GM23338 (cell line): ENCODE results near the gene OR2H1. TPM values are rescaled to one million over a fixed set of nuclear protein-coding genes. Genes with fewer than 3 reads are reported as not detected.

Experiments
- ATAC-seq: fragments of 200-7000 bp; cut with Tn5 transposase; 3 replicates; pipeline ENCODE4 v1.9.1; 2020
- DNase-seq: peaks from one replicate; pipeline ENCODE4 v3.0.0-alpha.2; 2015; ENCODE audit warnings: low spot score
- H2AFZ ChIP-seq: fragments of 200-600 bp; sonication (generic); 2 replicates; pipeline ENCODE4 v1.8.0; 2016; ENCODE audit warnings: antibody characterized with exemption, mild to moderate bottlenecking, moderate library complexity
- H3F3A ChIP-seq: fragments of 200-600 bp; sonication (generic); replicated peaks from 2 replicates; pipeline ENCODE4 v1.8.0; 2017; ENCODE audit warnings: antibody characterized with exemption, mixed run types, low read depth
- H3K27ac ChIP-seq: fragments of 200-600 bp; sonication (generic); 2 replicates; pipeline ENCODE4 v1.6.1; 2016; ENCODE audit warnings: low read depth
- H3K27me3 ChIP-seq: fragments of 200-600 bp; sonication (generic); 2 replicates; pipeline ENCODE4 v1.8.0; 2016; ENCODE audit warnings: mild to moderate bottlenecking, mixed run types, moderate library complexity; ENCODE audit not compliant: insufficient read depth
- H3K36me3 ChIP-seq: fragments of 200-600 bp; sonication (generic); 2 replicates; pipeline ENCODE4 v1.8.0; 2016; ENCODE audit warnings: mild to moderate bottlenecking; ENCODE audit not compliant: insufficient read depth
- H3K4me1 ChIP-seq: fragments of 200-600 bp; sonication (generic); 2 replicates; pipeline ENCODE4 v1.8.0; 2016; ENCODE audit warnings: mild to moderate bottlenecking, moderate library complexity; ENCODE audit not compliant: insufficient read depth
- H3K4me2 ChIP-seq: fragments of 200-600 bp; sonication (generic); 2 replicates; pipeline ENCODE4 v1.7.1; 2017; ENCODE audit warnings: mixed run types
- H3K4me3 ChIP-seq: fragments of 200-600 bp; sonication (generic); 2 replicates; pipeline ENCODE4 v1.6.1; 2016; ENCODE audit warnings: mixed run types
- H3K79me2 ChIP-seq: fragments of 200-600 bp; sonication (generic); replicated peaks from 2 replicates; pipeline ENCODE4 v1.8.0; 2017; ENCODE audit warnings: mild to moderate bottlenecking; ENCODE audit not compliant: insufficient read depth
- H3K9me2 ChIP-seq: fragments of 200-600 bp; sonication (generic); 2 replicates; pipeline ENCODE4 v1.8.0; 2017; ENCODE audit not compliant: insufficient read depth
- H4K20me1 ChIP-seq: fragments of 200-600 bp; sonication (generic); replicated peaks from 2 replicates; pipeline ENCODE4 v1.8.0; 2017; ENCODE audit warnings: mild to moderate bottlenecking; ENCODE audit not compliant: insufficient read depth
- H3K27ac Mint-ChIP-seq: 2 replicates; pipeline ENCODE4 v1.8.0; 2020; ENCODE audit warnings: inconsistent platforms, mild to moderate bottlenecking, moderate library complexity, mixed read lengths
- H3K27me3 Mint-ChIP-seq: 3 replicates; pipeline ENCODE4 v1.8.0; 2022; ENCODE audit warnings: low read depth, mild to moderate bottlenecking, moderate library complexity, mixed read lengths, inconsistent platforms; ENCODE audit not compliant: insufficient read depth, poor library complexity
- H3K36me3 Mint-ChIP-seq: 3 replicates; pipeline ENCODE4 v1.8.0; 2021; ENCODE audit warnings: low read depth, mild to moderate bottlenecking, inconsistent platforms, moderate library complexity, mixed read lengths
- H3K4me1 Mint-ChIP-seq: 3 replicates; pipeline ENCODE4 v1.8.0; 2020; ENCODE audit warnings: mild to moderate bottlenecking, inconsistent platforms, mixed read lengths
- H3K4me3 Mint-ChIP-seq: 3 replicates; pipeline ENCODE4 v1.8.0; 2021; ENCODE audit warnings: moderate library complexity, mild to moderate bottlenecking, inconsistent platforms, mixed read lengths
- H3K9me3 Mint-ChIP-seq: 3 replicates; pipeline ENCODE4 v1.8.0; 2020; ENCODE audit warnings: moderate library complexity, mild to moderate bottlenecking, inconsistent platforms, mixed read lengths
- CREB1 ChIP-seq: fragments of 250-450 bp; sonication (Bioruptor Pico); IDR thresholded peaks from 2 replicates; pipeline ENCODE4 v1.5.0; 2020; ENCODE audit warnings: low read depth, mild to moderate bottlenecking, moderate library complexity
- CTCF ChIP-seq, 2 experiments: fragments of 200-600 bp in 1 of 2; sonication (generic) in 1 of 2; conservative IDR thresholded peaks; 2 replicates each; pipeline versions ENCODE4 v1.5.1 to v1.6.1; 2016 to 2017; ENCODE audit warnings: antibody characterized with exemption in 2 of 2, low read depth in 2 of 2, mild to moderate bottlenecking in 2 of 2, moderate library complexity in 1 of 2
- ETS1 ChIP-seq: IDR thresholded peaks from 2 replicates; pipeline ENCODE4 v1.6.1; 2016; ENCODE audit warnings: antibody characterized with exemption
- EZH2 ChIP-seq: fragments of 200-600 bp; sonication (generic); IDR thresholded peaks from one replicate; pipeline ENCODE4 v1.8.0; 2017; ENCODE audit warnings: antibody characterized with exemption, mild to moderate bottlenecking, low read depth; ENCODE audit not compliant: unreplicated experiment
- EZH2phosphoT487 ChIP-seq: fragments of 200-600 bp; sonication (generic); IDR thresholded peaks from one replicate; pipeline ENCODE4 v1.8.1; 2018; ENCODE audit warnings: antibody characterized with exemption; ENCODE audit not compliant: unreplicated experiment
- JUNB ChIP-seq: IDR thresholded peaks from one replicate; pipeline ENCODE4 v1.6.1; 2016; ENCODE audit warnings: antibody characterized with exemption; ENCODE audit not compliant: unreplicated experiment
- POLR2AphosphoS5 ChIP-seq: IDR thresholded peaks from 2 replicates; pipeline ENCODE4 v1.6.1; 2016; ENCODE audit warnings: antibody characterized with exemption, low read depth
- REST ChIP-seq: IDR thresholded peaks from one replicate; pipeline ENCODE4 v1.6.1; 2018; ENCODE audit warnings: antibody characterized with exemption; ENCODE audit not compliant: unreplicated experiment
- STAT1 ChIP-seq: IDR thresholded peaks from one replicate; pipeline ENCODE4 v1.6.1; 2016; ENCODE audit warnings: antibody characterized with exemption; ENCODE audit not compliant: unreplicated experiment
- ZNF331 ChIP-seq: fragments of 250-450 bp; sonication (Bioruptor Pico); IDR thresholded peaks from 2 replicates; pipeline ENCODE4 v1.5.0; 2020; ENCODE audit warnings: low read depth, mild to moderate bottlenecking, moderate library complexity
- polyA plus RNA-seq: library from polyadenylated mRNA; unstranded; fragments of >200 nt; fragmentation: Nextera tagmentation; extraction: Ambion mirVana; gene quantifications from 2 replicates; pipeline ENCODE4 v1.2.1, GENCODE V29; 2016
- total RNA-seq: library from RNA; depleted of rRNA; stranded (reverse); fragments of >200 nt; shearing (Covaris generic); gene quantifications from 2 replicates; pipeline ENCODE4 v1.2.3, GENCODE V29; 2014

The OR2H1 gene
- total and polyA plus RNA-seq, 2 experiments from 2014 or later, result not detected

GRCh38 chr6:29505808-29506207, 48.9 kb downstream of the OR2H1 start (continued):
- TF ChIP-seq POLR2AphosphoS5 (no peak), STAT1 (no peak), JUNB (no peak), CREB1 (CRISPR knock-in tag) (no peak), ZNF331 (CRISPR knock-in tag) (no peak), EZH2phosphoT487 (no peak), REST (no peak), CTCF (conservative IDR thresholded peaks at IDR 0.05; ENCODE audit: low read depth in 2 of 2) (no peak), EZH2 (no peak), ETS1 (no peak)

GRCh38 chr6:29506446-29507067, 49.6 kb downstream of the OR2H1 start:
- Histone ChIP-seq H3F3A (no peaks in the 10 kb centered on the region), H3K27me3 (no peaks in the 10 kb centered on the region), H3K4me2 (no peak overlapping the region), H3K79me2 (no peaks in the 10 kb centered on the region), H4K20me1 (no peaks in the 10 kb centered on the region; the same call in 1 of the 2 replicates), H2AFZ (no peak overlapping the region), H3K9me2 (peaks cover 10% of the 10 kb centered on the region; the same call in 1 of the 2 replicates), H3K27ac (no peak overlapping the region), H3K36me3 (no peaks in the 10 kb centered on the region), H3K4me1 (no peaks in the 10 kb centered on the region), H3K4me3 (no peak overlapping the region)
- Mint-ChIP-seq H3K4me1 (peaks cover 4% of the 10 kb centered on the region), H3K27ac (no peak overlapping the region), H3K4me3 (no peak overlapping the region), H3K9me3 (no peaks in the 10 kb centered on the region; the same call in 2 of the 3 replicates), H3K36me3 (no peaks in the 10 kb centered on the region; the same call in 2 of the 3 replicates), H3K27me3 (peaks cover 2% of the 10 kb centered on the region)
- ATAC-seq, result no peak
- DNase-seq, result no peak
- TF ChIP-seq JUNB (no peak), CTCF (conservative IDR thresholded peaks at IDR 0.05; ENCODE audit: low read depth in 2 of 2) (no peak)
